DMS114 treated with DMSO at 0.1 percent for 48 hours (cell line): ENCODE measurements around the gene MON2.

Source experiments
- DNase-seq: peaks from one replicate; lab custom pipeline; 2025; ENCODE audit not compliant: unreplicated experiment; lab: John Stamatoyannopoulos, UW

Gene MON2

DNA sequence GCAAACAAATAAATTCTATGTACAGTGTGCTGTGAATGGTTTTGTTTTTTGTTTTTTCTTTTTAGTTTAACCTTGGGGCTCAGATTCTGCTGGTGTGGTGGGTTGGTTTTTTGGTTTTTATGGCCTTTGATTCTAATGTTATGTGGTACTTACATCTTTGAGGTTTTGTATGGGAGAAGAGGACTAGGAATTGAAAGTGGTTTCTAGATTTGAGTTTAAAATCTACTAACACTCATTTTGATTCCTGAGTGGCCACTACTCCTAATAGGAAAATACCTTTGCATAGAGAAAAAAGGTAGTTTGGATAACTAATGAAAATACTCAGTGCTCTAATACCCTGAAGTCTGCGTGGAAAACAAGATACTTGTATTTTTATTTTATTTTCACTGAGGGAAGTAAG, 137.7 kb downstream of the MON2 start:
- DNase-seq = no peak

DNA sequence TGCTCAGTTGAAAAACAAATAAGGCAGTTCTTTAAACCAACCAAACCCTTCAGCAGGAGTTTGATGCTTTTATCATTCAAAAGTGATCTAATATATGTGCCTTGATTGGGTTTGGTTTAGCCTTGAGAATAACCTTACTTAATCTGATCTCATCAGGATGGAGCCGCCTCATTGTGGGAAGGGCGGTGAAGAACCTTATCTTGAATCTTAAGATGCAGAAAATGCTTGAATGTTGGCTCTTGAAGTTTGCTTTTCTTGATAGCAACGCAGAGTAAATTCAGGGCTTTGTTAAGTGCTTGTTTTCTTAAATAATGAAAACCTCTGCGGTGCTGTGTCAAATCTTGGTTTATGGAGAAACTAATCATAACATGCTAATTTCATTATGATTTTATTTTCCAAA, 138.2 kb downstream of the MON2 start:
- DNase-seq = no peak

DNA sequence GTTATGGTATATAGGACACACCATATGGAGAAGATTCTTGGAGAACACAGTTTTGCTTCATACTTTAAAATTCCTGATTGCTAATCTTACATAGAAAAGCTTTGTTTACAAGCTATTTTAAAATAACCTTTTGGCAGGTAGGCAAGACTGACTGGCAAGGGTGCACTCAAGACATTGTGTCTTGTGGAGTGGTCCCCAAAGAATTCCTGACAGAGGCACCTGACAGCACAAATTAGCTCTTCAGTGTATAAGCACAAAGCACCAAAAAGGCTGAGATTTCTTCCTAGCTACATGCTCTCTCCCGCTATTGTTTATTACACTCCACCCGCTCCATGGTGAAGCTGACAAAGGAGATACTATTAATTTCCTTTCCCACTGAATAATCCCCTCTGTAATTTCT, 139.4 kb downstream of the MON2 start:
- DNase-seq = no peak

DNA sequence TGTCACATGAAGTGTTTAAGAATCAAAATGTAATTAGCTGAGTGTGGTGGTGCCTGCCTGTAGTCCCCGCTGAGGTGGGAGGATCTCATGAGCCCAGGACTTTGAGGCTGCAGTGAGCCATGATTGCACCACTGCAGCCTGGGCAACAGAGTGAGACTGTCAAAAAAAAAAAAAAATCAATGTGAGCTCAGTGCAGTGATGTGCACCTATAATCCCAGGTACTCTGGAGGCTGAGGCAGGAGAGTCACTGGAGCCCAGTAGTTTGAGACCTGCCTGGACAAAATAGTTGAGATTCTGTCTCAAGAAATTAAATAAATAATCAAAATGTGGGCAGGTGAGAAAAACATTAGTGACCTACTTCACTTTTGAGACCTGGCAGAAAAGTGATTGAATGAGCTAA, 140.0 kb downstream of the MON2 start:
- DNase-seq = no peak

DNA sequence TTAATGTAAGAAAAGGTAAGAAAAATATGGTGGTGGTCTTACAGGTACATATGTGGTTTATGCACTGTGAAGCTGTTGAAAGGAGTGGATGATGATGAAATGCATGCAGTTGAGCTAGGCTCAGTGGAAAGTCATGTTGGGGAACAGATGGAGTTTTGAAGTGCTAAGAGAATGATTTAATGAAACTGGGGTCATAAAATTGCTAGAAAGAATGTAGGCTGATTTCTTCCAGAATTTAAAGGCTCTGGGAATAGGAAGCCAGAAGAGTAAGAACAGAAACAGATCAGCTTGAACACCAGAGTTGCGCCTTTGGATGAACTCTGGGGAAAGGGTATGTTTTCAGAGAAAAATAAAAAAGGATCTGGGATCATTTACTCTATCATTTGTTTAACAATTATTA, 146.5 kb downstream of the MON2 start:
- no peak for DNase-seq

DNA sequence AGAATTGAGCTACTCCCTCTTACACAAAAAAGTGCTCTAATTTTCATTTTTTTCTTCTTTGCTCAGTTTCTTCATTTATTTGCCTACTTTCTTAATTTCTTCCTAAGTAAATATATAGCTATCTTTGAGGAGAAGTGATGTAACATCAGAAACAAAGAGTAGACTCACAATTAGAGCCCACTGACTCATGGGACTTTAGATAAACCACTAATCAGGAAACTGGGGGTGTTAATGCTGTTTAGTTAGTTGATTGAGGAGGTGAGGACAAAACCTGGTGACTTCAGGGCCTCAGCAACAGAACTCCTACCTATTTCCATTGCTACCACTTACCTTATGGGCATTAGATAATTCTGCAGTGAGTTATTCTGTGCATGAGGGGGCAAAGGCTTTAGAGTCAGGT, 151.7 kb downstream of the MON2 start:
- DNase-seq = no peak

DNA sequence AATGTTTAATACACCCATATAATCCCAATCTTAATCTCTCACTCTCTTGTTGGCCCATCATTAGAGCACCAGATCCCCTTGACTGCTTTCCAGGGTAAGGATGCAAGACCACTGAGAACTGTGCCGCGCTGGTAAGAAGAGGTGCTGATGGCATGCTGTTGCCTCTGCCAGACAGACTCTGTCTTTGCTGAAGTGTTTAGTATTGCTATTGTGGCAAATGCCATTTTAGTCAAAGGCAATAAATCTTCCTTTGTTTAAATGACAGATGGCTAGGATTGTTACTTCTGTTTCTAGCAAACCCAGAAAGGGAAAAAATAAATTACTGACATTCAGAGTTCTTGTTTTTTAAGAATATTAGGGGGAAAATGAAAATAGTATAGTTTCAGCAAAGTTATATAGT, 152.3 kb downstream of the MON2 start:
- no peak for DNase-seq

DNA sequence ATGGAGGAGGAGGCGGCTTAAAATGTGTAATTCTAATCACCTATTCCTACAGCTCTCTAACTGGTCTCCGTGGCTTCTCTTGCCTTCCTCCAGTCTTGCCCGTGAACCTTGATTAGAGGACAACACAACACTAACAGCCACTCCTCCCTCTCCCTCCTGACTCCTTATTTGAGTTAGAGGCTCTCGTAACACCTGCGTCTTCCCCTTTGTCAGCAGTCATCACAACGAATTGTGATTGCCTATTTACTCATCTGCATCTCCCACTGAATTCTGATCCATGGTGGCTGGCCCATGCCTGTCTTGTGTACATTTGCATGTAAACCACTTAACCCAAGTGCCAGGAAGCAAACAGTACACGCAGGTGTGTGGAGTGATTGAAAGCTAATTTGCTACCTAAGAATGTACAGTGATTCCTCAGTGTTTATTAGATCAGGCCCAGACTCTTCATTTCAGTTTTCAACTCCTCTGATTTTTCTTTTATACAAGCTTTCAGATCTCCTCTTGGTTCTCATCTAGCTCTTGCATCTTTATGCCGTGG, 154.5 kb downstream of the MON2 start:
- no peak for DNase-seq

DNA sequence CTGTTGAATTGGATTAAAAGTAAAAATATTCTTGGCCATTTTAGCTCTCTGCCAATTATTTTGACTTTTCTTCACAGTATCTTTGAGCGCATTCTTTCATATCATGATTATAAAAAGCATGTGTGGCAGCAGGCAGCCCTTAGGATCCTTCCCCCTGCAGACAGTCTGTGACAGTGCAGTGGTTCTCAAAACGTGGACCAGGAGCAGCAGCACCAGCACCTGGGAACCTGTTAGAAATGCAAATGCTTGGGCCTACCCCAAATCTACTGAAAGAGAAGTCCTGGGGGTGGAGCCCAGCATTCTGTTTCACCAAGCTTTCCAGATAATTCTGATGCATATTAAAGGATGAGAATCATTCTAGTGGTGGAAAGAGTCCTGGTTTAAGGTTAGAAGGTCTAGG, 155.6 kb downstream of the MON2 start:
- DNase-seq = no peak

DNA sequence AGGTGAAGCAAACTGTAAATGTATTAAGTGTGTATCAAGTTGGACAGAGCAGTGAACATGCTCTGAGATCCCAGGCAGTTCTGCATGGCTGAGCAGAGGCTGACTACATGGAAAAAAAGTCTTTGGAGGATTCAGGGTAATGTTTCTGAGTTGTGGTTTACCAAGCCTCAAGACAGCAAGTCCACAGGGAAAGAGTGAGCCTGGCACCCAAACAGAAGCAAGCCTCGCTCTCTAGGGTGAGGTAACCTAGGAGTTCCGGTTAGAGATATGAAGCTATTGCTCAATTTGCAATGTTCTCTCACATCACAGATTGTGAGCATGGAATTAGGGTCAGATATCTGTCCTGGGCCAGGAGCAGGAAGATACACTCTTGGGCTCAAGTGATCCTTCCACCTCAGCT, 158.6 kb downstream of the MON2 start:
- no peak for DNase-seq

DNA sequence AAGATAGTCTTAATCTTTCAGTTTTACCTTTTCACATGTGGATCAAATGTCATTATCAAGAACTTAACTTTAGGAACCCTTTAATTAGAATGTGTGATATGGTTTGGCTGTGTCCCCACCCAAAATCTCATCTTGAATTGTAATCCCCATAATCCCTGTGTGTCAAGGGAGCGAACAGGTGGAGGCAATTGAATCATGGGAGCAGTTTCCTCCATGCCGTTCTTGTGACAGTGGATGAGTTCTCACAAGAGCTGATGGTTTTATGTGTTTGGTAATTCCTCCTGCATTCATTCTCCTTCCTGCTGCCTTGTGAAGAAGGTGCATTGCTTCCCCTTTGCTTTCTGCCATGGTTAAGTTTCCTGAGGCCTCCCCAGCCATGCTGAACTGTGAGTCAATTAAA, 160.6 kb downstream of the MON2 start:
- DNase-seq = no peak

DNA sequence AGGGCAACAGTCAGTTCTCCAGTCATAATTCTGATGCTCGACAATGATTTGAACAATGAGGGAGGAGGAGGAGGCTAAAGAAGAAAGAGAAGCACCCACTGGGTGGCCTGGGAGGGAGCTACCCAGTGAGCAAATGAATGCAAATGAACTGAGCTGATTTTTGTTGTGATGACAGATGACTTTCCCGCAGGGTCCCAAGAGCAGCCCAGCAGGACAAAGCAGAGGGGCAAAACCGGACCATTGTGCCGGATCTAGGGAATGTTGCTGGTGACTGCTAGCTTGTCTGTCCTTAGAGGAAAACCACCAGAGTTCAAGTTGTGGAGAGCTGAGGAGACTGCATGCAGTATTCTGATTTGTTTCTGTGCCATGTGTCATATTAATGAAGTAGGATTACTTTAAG, 162.8 kb downstream of the MON2 start:
- no peak for DNase-seq

DNA sequence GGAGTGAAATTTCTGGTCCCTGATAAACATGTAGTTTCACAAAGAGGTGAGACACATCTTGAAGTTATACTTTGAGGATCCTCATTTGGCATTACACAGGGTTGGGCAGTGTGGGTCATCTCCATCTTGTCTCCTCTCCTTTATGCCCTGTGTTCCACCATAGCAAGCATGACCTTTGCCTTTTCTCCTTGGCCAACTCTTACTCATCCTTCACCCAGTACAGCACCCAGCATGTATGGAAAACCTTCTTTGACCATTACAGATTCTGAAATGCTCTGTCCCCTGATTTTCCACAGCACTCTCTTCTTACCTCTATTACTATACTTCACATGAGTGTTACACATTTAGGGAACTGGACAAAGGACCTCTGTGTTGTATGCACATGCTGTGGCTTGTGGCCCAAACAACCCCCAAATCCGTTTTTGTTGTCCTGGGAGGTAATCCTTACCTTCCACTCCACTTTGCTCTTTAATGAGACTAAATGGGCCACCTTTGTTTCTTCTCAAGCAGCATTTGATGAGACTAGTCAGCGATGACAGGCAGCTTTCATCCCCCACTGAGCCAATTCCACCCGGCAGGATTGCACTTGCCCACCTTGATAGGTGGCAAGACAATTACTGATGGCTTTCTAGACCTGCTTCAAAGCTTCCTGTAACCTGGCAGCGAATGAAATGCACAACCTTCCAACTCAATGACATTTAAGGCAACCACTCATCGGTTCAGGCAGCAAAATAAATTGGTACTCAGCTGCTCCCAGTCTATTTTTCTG, 163.5 kb downstream of the MON2 start:
- DNase-seq = no peak

DNA sequence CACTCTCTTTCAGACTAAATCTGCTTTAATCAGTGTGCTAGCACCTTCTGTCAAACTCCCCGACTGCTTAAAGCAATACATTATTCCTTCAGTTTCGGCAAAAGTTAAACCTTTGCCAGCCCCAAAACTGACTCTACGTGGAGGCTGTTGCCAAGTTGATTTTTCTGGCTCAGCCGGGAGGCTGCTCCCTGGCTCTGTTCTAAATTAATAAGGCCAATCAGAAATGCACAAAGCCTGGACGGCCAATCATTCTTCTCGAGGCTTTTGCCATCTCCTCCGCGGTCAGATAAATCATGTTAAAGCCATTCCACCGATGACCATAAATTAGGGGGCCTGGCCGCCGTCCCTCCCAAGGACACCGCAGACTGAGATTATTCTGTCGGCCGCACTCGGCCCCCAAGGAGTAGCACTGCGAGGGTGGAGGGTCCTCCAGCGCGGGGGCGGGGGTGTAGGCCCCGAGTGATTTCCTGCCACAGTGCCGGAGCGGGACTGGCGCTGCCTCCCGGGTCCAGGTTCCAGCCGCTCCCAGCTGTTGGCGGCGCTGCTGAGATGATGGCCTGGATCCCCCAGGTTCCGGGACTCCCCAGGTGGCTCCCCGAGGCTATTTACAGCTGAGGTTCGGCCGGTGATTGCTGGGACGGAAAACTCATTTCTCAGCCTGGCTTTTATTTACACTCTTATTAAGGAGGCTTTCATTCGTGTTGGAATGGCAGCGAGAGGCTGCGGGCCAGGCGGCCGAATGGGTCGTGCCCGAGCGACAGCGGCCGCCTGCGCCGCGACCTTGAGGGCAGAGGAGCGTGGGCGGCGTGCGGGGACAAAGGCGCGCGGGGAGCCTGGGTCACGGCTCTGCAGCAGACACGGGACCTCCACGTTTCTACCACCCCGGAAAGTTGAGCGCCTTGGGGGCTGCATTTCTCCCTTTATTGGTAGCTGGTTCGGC, 165.1 kb downstream of the MON2 start:
- DNase-seq = no peak

DNA sequence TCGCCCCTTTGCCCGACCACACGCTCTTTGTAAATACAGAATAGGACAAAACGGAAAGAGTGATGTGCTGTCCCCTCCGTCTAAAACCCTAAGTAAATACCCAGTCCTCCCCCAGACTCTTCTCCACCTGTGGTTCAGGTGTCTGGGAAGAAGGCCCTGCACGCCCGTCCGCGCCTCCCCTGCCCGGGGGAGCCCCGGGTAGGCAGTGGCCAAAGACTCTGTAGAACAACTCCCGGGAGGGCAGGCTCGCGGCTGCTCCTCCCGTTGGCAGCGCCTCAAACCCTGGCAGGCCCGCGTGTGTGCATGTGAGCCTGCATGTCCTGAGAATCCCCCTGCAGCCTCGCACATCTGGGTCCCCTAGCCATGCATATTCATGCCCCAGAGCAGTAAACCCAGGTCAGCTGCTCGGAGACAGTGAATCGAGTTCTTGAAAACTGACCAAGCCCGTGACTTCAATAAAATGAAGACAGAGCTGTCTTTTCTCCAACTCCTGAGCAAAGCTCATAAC, 165.8 kb downstream of the MON2 start:
- DNase-seq = no peak

DNA sequence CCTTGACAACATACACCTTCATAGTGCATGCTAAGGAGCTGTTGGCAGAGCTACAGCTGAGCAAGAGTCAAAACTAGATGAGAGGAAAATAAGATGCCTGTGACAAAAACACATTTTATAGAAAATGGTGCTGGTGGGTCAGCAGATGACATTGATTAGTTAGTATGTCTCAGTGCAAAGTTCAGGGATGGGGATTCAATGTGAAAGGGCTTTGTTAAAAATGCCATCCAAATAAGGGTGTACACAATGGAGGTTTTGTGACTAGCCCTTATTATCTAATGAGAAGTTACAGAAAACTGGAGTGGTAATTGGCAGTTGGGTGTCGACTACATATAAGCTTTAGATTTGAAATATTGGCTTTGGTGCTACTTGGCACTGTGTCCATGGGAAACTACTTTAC, 169.0 kb downstream of the MON2 start:
- no peak for DNase-seq

DNA sequence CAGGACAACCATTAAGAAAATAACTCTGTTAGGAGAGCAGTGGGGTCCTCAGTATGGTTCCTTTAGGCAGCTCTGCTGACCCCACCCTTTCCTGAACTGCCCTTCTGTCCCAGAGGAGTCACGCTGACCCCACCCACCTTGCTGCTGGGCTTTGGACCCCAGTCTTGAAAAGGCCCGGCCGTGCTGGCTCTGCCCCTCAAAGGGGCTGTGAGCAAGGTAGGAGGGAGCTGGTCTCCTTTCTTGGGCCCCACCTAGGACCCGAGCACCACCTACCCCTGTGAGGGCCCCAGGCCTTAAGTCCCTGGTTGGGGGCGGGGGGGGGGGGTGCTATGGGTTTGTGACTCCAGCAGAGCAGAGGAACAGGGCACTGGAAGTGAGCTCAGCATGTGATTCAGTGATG, 171.1 kb downstream of the MON2 start:
- DNase-seq = no peak

DNA sequence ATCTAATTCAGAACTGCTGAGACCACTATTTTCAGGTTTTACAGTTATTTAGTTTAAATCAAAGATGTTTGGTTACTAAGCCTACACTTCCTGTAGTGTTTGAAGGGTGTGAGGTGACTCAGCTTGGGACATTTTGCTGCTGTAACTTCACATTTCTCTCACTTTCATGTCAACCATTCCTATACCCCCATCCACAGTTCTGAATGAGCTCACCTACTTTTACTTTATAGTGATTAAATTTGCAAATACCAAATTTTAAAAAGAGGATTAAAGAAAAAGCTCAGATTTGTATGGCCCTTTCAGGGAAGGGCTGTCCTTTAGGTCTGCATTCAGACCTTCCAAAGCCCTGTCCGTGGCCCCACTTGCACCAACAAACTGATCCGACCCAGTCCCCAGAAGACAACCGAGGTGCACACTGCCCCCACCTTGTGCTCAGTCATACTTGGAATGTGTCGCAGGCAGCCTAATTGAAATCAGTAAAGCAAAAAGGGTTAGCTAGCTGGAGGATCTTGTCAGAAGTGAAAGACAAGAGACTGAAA, 174.4 kb downstream of the MON2 start:
- DNase-seq = no peak

DNA sequence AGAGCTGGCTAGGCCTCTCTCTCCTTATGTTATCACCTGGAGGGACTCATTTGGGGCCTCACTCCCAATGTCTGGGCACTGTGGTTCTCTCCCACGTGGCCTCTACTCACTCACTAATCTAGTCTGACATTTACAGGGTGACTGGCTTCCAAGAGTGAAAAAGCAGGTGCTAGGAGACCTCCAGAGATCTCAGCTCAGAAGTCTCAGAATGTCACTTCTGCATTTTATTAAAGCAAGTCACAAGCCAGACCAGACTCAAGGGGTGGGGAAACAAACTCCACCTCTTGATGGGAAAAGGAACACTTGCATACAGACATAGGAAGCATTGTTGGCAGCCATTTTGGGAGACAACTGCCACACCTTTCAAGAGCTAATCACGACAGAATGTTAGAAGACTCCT, 175.9 kb downstream of the MON2 start:
- no peak for DNase-seq

DNA sequence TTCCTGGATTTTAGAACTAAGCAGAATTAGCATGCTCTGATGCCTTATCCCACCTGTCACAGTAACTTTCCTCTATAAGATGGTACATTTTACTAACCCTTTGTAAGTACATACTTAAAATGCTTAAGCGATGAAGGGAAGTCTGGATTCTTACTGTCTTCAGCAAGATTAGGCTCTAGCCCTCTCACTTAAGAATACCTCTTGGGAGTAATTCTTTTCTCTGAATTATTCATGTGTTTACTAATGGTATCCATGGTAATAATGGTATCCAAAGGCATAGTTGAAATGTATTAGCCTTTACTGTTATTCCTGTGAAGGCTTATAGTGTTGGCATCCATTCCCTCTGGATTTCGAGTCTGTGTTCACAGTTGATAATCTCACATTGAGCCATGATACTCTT, 176.9 kb downstream of the MON2 start:
- DNase-seq = no peak

DNA sequence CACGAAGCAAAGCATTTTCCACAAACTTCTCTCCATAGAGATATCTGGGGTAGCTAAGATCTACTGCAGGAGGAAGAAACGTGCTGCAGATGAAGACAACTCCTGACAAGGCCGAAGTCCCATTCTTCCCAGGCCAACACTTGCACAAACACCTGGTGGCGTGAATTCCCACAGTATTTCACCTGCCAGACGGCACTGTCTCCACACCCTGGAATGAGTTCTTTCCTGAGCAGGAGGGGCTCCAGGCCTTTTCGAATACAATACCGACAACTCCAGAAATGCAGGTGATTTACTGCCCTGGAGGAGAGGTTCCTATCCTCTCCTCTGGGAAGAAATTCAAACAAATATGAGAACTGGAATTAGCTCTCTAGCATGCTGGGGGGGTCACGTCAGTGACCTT, 179.9 kb downstream of the MON2 start:
- DNase-seq = no peak

DNA sequence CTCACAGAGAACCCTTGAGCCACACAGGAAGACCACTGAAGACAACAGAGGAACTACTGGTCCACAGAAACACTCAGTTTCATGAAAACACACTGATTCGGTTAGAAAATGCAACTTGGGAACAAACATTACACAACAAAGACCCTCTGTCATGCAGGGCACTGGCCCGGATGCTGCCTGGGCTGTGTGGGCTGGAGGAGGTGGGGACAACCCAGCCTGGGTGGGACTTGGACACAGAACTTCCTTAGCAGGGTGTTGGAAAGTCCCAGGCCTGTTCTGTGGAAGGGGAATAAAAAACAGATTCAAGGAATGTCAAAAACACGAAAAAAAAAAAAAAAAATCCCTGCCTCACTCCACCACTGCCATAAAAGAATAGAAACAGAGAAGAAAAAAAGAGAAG, 181.0 kb downstream of the MON2 start:
- DNase-seq = no peak
